Sigmoid colon (tissue), 7 donors: Measurements from ENCODE around the gene CFTR. TPM values are rescaled to one million over a fixed set of nuclear protein-coding genes. Genes with fewer than 3 reads are reported as not detected.

Experiments used
- DNase-seq: peaks from one replicate; pipeline ENCODE4 v3.0.0-alpha.2; 2019
- H3K27ac ChIP-seq, 4 donors: fragments of 200-600 bp; sonication (generic); one replicate each; pipeline ENCODE4 v1.5.1; 2016 to 2019; ENCODE audit warnings: mild to moderate bottlenecking in 1 of 4
- H3K27me3 ChIP-seq, 3 donors: fragments of 200-600 bp; sonication (generic); one replicate each; pipeline ENCODE4 v1.5.1; 2019; ENCODE audit warnings: mild to moderate bottlenecking in 1 of 3
- H3K36me3 ChIP-seq, 4 donors: fragments of 200-600 bp; sonication (generic); one replicate each; pipeline ENCODE4 v1.5.1; 2016 to 2019
- H3K4me1 ChIP-seq, 4 donors: fragments of 200-600 bp; sonication (generic); one replicate each; pipeline ENCODE4 v1.5.1; 2017 to 2019
- H3K4me3 ChIP-seq, 4 donors: fragments of 200-600 bp; sonication (generic); one replicate each; pipeline ENCODE4 v1.5.1; 2017 to 2019; ENCODE audit warnings: mild to moderate bottlenecking in 2 of 4, moderate library complexity in 1 of 4
- H3K9me3 ChIP-seq, 4 donors: fragments of 200-600 bp in 3 of 4; sonication (generic) in 3 of 4; one replicate each; pipeline versions ENCODE4 v1.5.1 to v1.6.1; 2013 to 2019
- EP300 ChIP-seq, 4 donors: sonication (generic); formaldehyde crosslinking; IDR thresholded peaks; one replicate each; pipeline ENCODE4 v1.6.1; 2017; ENCODE audit warnings: antibody characterized with exemption in 4 of 4
- POLR2A ChIP-seq, 2 donors: fragments of 450-650 bp; IDR thresholded peaks; one replicate each; pipeline ENCODE4 v1.6.1; 2016; ENCODE audit warnings: antibody characterized with exemption in 2 of 2, mild to moderate bottlenecking in 2 of 2, moderate library complexity in 2 of 2
- POLR2AphosphoS5 ChIP-seq, 4 donors: sonication (generic); formaldehyde crosslinking; IDR thresholded peaks; one replicate each; pipeline ENCODE4 v1.6.1; 2017; ENCODE audit warnings: antibody characterized with exemption in 4 of 4
- WGBS, 2 donors: extraction: QIAGEN DNeasy Blood & Tissue Kit; methylation state at CpG; one replicate each; pipeline ENCODE4 v1.1.7; 2013; 5-methylcytosine and 5-hydroxymethylcytosine counted together
- intact Hi-C: fragments of 100-400 bp; cut with DNase I; formaldehyde crosslinking; loops from one replicate; pipeline ENCODE4 v1.15.1; 2023
- polyA plus RNA-seq, 3 donors: library from polyadenylated mRNA; stranded (reverse); fragments of 200-250 nt; gene quantifications; one replicate each; pipeline ENCODE4 v1.2.3, GENCODE V29; 2013
- total RNA-seq, 4 donors: library from RNA; depleted of rRNA; stranded (reverse); fragments of >200 nt; gene quantifications; one replicate each; pipeline ENCODE4 v1.1.0, GENCODE V29; 2016
- TF ChIP-seq, protein P1 (sequence below), 4 experiments: fragments of 450-650 bp in 3 of 4; fragments of 200-600 bp in 1 of 4; IDR thresholded peaks; one replicate each; pipeline ENCODE4 v1.5.1; 2016 to 2019; ENCODE audit warnings: antibody characterized with exemption in 4 of 4, mild to moderate bottlenecking in 3 of 4, moderate library complexity in 2 of 4
- donor health status: healthy with polysubstance abuse.
- donor health status: Bipolar disorder and iron deficiency.
- donor health status: healthy.

The CFTR gene
- total and polyA plus RNA-seq, 7 donors, result under 0.01 to 39.9 (median 3.4) TPM; not detected in 1

DNA sequence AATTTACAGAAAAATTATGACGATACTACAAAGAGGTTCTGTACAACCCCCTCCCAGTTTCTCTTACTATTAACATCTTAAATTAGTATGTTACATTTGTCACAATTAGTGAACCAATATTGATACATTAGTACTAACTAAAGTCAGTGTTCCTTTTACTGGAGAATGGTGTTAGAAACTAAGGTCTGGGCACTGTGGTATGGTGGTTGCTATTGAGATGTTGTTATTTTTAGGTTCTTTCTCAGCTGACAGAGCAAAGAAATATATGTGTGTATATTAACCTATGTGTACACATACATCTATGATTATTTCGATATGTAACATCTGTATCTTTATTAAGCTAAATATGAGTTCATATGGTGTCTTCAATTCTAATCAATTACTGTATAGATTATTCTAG is 11.7 kb upstream of the CFTR start:
- DNase-seq, result no peak
- H3K4me3 ChIP-seq, result no peak overlapping the region
- WGBS, 2 donors, result 94 to 96% methylated on average over 2 of the region's 2 CpGs
- H3K36me3 ChIP-seq, result no peaks in the 10 kb centered on the region
- TF ChIP-seq POLR2AphosphoS5 (IDR thresholded peaks at IDR 0.05) (no peak), POLR2A (IDR thresholded peaks at IDR 0.05) (no peak), EP300 (IDR thresholded peaks at IDR 0.05) (no peak)
- TF ChIP-seq, protein P1, sequence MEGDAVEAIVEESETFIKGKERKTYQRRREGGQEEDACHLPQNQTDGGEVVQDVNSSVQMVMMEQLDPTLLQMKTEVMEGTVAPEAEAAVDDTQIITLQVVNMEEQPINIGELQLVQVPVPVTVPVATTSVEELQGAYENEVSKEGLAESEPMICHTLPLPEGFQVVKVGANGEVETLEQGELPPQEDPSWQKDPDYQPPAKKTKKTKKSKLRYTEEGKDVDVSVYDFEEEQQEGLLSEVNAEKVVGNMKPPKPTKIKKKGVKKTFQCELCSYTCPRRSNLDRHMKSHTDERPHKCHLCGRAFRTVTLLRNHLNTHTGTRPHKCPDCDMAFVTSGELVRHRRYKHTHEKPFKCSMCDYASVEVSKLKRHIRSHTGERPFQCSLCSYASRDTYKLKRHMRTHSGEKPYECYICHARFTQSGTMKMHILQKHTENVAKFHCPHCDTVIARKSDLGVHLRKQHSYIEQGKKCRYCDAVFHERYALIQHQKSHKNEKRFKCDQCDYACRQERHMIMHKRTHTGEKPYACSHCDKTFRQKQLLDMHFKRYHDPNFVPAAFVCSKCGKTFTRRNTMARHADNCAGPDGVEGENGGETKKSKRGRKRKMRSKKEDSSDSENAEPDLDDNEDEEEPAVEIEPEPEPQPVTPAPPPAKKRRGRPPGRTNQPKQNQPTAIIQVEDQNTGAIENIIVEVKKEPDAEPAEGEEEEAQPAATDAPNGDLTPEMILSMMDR (IDR thresholded peaks at IDR 0.05), result no peak
- peaks cover 0 to 14% (median 0%) of the 10 kb centered on the region in 4 donors for H3K4me1 ChIP-seq
- no peak overlapping the region for H3K27ac ChIP-seq
- intact Hi-C loops, result no loop called here
- H3K27me3 ChIP-seq, result no peaks in the 10 kb centered on the region
- H3K9me3 ChIP-seq, result no peaks in the 10 kb centered on the region

DNA sequence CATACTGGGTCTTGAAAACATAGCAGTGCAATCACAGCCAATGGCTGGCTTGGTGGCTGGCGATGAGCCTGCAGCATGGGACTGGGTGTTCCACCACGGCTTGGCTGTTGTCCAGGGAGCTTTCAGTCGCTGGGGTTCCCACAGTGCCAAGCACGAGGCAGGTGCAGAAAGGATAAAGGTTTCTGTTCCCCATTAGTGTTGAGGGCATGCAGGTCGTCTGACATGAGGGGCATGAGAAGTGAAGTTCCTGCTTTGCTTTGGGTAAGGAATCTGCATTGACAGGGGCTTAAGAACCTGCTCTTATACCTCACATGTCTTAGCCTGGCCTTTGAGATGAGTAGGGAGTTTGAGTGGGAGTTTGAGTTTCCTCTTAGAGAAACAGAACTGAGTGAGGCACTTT is 9.0 kb upstream of the CFTR start:
- Histone ChIP-seq H3K4me1 (peaks cover 0 to 14% (median 0%) of the 10 kb centered on the region in 4 donors), H3K27me3 (no peaks in the 10 kb centered on the region), H3K27ac (no peak overlapping the region), H3K36me3 (no peaks in the 10 kb centered on the region), H3K4me3 (no peak overlapping the region), H3K9me3 (no peaks in the 10 kb centered on the region)
- 28 to 64% methylated on average over 5 of the region's 5 CpGs for WGBS, 2 donors
- intact Hi-C loops, result no loop called here
- no peak for TF ChIP-seq POLR2A (IDR thresholded peaks at IDR 0.05)
- TF ChIP-seq, protein P1 (IDR thresholded peaks at IDR 0.05), result no peak
- TF ChIP-seq POLR2AphosphoS5 (IDR thresholded peaks at IDR 0.05), result no peak
- no peak for TF ChIP-seq EP300 (IDR thresholded peaks at IDR 0.05)
- no peak for DNase-seq

DNA sequence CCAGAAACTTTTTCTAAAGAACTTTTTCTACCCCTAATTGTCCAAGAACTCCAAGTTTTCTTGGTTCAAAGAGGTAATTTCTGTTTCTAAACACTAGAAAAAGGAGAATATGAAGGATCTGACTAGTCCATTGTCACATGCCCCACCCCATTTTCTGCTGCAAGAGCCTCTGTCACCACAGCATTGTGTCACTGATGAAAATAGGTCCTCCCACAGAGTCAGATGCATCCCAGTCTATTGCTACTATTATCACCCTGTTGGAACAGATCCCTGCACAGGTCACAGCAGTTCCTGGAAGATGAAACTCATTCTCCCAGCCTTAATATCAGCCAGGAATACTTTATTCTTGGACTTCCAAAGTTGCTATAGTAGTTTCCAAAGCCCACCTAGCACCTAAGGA is 7.5 kb upstream of the CFTR start:
- H3K36me3 ChIP-seq, result no peaks in the 10 kb centered on the region
- H3K9me3 ChIP-seq, result no peaks in the 10 kb centered on the region
- H3K4me1 ChIP-seq, result peaks cover 0 to 14% (median 0%) of the 10 kb centered on the region in 4 donors
- H3K4me3 ChIP-seq, result no peak overlapping the region
- no peak for DNase-seq
- TF ChIP-seq POLR2AphosphoS5 (IDR thresholded peaks at IDR 0.05) (no peak), POLR2A (IDR thresholded peaks at IDR 0.05) (no peak), EP300 (IDR thresholded peaks at IDR 0.05) (no peak)
- TF ChIP-seq, protein P1 (IDR thresholded peaks at IDR 0.05), result no peak
- H3K27ac ChIP-seq, result no peak overlapping the region
- no peaks in the 10 kb centered on the region for H3K27me3 ChIP-seq
- intact Hi-C loops, result no loop called here

DNA sequence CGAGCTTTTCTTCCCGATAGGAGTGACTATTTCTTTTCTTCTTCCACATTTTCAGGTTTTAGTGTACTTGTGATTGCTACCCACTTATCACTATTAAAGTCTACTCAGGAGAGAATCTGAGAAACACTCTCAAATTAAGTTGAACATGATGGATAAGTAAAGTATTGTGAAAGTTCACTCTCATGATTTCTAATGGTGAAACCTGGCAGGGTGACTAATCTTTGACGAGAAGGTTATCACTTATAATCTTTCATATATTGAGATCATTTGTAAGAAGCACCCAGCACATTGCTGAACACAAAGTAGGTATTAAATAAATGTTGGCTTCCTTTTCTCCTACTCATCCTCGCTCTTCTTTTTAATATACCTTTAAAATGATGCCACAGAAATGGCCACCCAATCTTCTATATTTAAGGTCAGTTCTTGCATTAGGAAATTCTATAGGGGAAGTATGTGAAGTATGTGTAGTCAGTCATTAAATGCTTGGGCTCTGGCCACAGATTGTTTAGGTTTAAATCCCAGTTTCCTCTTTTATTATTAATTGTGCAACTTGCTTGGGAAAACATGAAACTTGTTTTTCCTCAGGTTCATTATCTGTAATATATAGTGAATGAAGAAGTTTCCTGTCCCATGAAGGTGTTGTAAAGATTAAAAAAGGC is 3.1 kb upstream of the CFTR start:
- DNase-seq, result no peak
- no peak overlapping the region for H3K4me3 ChIP-seq
- peaks cover 0 to 21% (median 11%) of the 10 kb centered on the region in 4 donors for H3K4me1 ChIP-seq
- H3K36me3 ChIP-seq, result no peaks in the 10 kb centered on the region
- H3K9me3 ChIP-seq, result no peaks in the 10 kb centered on the region
- WGBS, 2 donors, result 84 to 85% methylated on average over 4 of the region's 4 CpGs
- peaks cover 0 to 28% (median 6%) of the 10 kb centered on the region in 3 donors for H3K27me3 ChIP-seq
- TF ChIP-seq EP300 (IDR thresholded peaks at IDR 0.05) (no peak), POLR2AphosphoS5 (IDR thresholded peaks at IDR 0.05) (no peak)
- TF ChIP-seq, protein P1 (IDR thresholded peaks at IDR 0.05), result no peak
- no peak overlapping the region for H3K27ac ChIP-seq
- intact Hi-C loops, result no loop called here

DNA sequence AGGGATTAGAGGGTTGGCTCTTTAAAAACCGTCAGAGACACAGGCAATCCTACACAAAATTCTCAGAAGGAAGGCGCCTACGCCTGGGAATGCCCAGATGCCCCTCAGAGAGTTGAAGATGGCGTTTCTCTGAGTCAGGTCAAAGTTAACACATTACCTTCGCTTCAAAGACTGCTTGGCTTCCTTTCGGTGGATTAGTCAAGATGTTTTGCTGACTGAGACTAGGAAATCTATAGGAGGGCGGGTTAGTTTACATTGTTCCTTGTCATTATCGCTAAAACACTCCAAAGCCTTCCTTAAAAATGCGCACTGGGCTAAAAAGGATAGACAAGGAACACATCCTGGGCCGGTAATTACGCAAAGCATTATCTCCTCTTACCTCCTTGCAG is 995 bp upstream of the CFTR start:
- peaks cover 0 to 12% (median 10%) of the 10 kb centered on the region in 4 donors for H3K4me1 ChIP-seq
- intact Hi-C loops, result no loop called here
- no peak for TF ChIP-seq EP300 (IDR thresholded peaks at IDR 0.05)
- no peak for TF ChIP-seq POLR2AphosphoS5 (IDR thresholded peaks at IDR 0.05)
- TF ChIP-seq, protein P1 (IDR thresholded peaks at IDR 0.05), result no peak
- TF ChIP-seq POLR2A (IDR thresholded peaks at IDR 0.05), result no peak
- DNase-seq, result no peak
- no peaks in the 10 kb centered on the region for H3K36me3 ChIP-seq
- no peak overlapping the region for H3K27ac ChIP-seq
- 14 to 46% methylated on average over 11 of the region's 11 CpGs for whole genome bisulfite sequencing, 2 donors
- peaks cover 0 to 44% (median 6%) of the 10 kb centered on the region in 3 donors for H3K27me3 ChIP-seq
- no peaks in the 10 kb centered on the region for H3K9me3 ChIP-seq
- H3K4me3 ChIP-seq, result no peak overlapping the region
